Vagina (tissue), 2 donors: ENCODE data around the gene INSYN1.

ENCODE experiments used
- POLR2A ChIP-seq, 2 donors: fragments of 450-650 bp; IDR thresholded peaks; one replicate each; pipeline ENCODE4 v1.6.1; 2017; ENCODE audit warnings: antibody characterized with exemption in 2 of 2, mild to moderate bottlenecking in 2 of 2, moderate library complexity in 2 of 2
- TF ChIP-seq, protein P1 (sequence below), 3 experiments: fragments of 450-650 bp in 2 of 3; fragments of 200-600 bp in 1 of 3; sonication (generic) in 1 of 3; IDR thresholded peaks; one replicate each; pipeline ENCODE4 v1.5.1; 2017 to 2019; ENCODE audit warnings: antibody characterized with exemption in 3 of 3, mild to moderate bottlenecking in 2 of 3, moderate library complexity in 2 of 3

DNA sequence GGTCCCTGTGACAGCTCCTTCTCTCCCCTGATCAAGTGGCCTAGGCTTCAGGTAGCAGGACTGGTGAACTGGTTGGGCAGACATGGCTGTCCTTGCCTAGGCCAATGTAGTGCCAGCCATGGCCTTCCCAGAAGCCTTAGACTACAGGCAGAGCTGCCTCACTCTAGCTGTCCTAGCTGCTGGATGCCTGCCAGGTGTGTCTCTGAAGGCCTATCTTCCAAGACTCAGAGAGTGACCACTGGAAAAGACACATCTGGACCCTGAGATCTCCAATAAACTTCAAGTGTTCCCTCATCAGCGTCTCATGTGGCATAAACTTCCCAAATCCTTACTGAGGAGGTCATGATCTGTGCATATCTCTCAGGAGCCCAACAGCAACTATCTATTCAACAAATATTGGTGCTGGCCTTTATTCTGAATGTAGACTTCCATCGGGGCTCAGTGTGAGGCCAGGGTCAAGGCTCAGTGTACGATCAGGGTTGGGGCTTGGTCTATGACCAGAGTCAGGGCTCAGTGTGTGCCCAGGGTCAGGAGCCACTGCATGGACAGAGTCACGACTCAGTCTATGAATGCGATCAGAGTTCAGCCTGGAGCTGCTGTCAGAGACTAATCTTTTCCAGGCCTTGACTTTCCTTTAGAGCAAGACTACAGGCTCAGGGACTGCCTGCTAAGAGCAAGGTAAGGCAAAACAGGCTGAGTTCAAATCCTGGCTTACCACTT is 36.5 kb upstream of the INSYN1 start:
- TF ChIP-seq POLR2A (IDR thresholded peaks at IDR 0.05), result no peak
- TF ChIP-seq, protein P1, sequence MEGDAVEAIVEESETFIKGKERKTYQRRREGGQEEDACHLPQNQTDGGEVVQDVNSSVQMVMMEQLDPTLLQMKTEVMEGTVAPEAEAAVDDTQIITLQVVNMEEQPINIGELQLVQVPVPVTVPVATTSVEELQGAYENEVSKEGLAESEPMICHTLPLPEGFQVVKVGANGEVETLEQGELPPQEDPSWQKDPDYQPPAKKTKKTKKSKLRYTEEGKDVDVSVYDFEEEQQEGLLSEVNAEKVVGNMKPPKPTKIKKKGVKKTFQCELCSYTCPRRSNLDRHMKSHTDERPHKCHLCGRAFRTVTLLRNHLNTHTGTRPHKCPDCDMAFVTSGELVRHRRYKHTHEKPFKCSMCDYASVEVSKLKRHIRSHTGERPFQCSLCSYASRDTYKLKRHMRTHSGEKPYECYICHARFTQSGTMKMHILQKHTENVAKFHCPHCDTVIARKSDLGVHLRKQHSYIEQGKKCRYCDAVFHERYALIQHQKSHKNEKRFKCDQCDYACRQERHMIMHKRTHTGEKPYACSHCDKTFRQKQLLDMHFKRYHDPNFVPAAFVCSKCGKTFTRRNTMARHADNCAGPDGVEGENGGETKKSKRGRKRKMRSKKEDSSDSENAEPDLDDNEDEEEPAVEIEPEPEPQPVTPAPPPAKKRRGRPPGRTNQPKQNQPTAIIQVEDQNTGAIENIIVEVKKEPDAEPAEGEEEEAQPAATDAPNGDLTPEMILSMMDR (IDR thresholded peaks at IDR 0.05), result no peak
